Renal pelvis (tissue), 4 donors: ENCODE data around the gene PEPD. TPM values are rescaled to one million over a fixed set of nuclear protein-coding genes. Genes with fewer than 3 reads are reported as not detected.

Source experiments
- DNase-seq: peaks from one replicate; pipeline ENCODE4 v3.0.0-alpha.2; 2013
- polyA plus RNA-seq, 3 donors: library from polyadenylated mRNA; unstranded; fragments of 120-200 nt; gene quantifications; one replicate each; pipeline ENCODE4 v1.2.1, GENCODE V29; 2013; ENCODE audit not compliant: insufficient read length in 3 of 3

Gene PEPD
- polyA plus RNA-seq, 3 donors: 105 to 120 (median 116) TPM

GRCh38 chr19:33363476-33363875, 158.1 kb downstream of the PEPD start:
- no peak for DNase-seq

- no peak for DNase-seq
Measured at GRCh38 chr19:33362508-33363228, 158.9 kb downstream of the PEPD start.

- DNase-seq: no peak
Measured at GRCh38 chr19:33359581-33359980, 162.0 kb downstream of the PEPD start.

GRCh38 chr19:33358408-33358807, 163.2 kb downstream of the PEPD start:
- no peak for DNase-seq

- no peak for DNase-seq
Measured at GRCh38 chr19:33357556-33357955, 164.0 kb downstream of the PEPD start.

- no peak for DNase-seq
Measured at GRCh38 chr19:33355535-33355934, 166.1 kb downstream of the PEPD start.

- no peak for DNase-seq
Measured at GRCh38 chr19:33350538-33351309, 170.9 kb downstream of the PEPD start.

GRCh38 chr19:33349319-33350289, 172.0 kb downstream of the PEPD start:
- no peak for DNase-seq

GRCh38 chr19:33348301-33349010, 173.1 kb downstream of the PEPD start:
- no peak for DNase-seq

- no peak for DNase-seq
Measured at GRCh38 chr19:33347300-33347699, 174.3 kb downstream of the PEPD start.

- DNase-seq: no peak
Measured at GRCh38 chr19:33346665-33347064, 174.9 kb downstream of the PEPD start.

- no peak for DNase-seq
Measured at GRCh38 chr19:33345163-33345562, 176.4 kb downstream of the PEPD start.

GRCh38 chr19:33344573-33344925, 177.0 kb downstream of the PEPD start:
- DNase-seq: no peak

GRCh38 chr19:33343859-33344572, 177.6 kb downstream of the PEPD start:
- DNase-seq: peak; percentile 3

GRCh38 chr19:33343301-33343700, 178.3 kb downstream of the PEPD start:
- no peak for DNase-seq

GRCh38 chr19:33340991-33341390, 180.6 kb downstream of the PEPD start:
- DNase-seq: no peak

GRCh38 chr19:33339016-33339984, 182.3 kb downstream of the PEPD start:
- no peak for DNase-seq
